HepG2 (cell line): ENCODE results near the gene RNF4. TPM values are rescaled to one million over a fixed set of nuclear protein-coding genes. Genes with fewer than 3 reads are reported as not detected.

Experiments used
- BORCS8-MEF2B ChIP-seq: sonication (generic); formaldehyde crosslinking; IDR thresholded peaks from 2 replicates; pipeline ENCODE4 v1.8.0; 2022; ENCODE audit warnings: mild to moderate bottlenecking, missing genetic modification reagents
- FOSL2 ChIP-seq: sonication (generic); formaldehyde crosslinking; IDR thresholded peaks from 2 replicates; pipeline ENCODE4 v1.4.0; 2020; ENCODE audit warnings: missing genetic modification reagents
- HNF4G ChIP-seq, 2 experiments: sonication (generic) in 1 of 2; formaldehyde crosslinking in 1 of 2; IDR thresholded peaks; 2 replicates each; pipeline versions ENCODE4 v1.4.0 to v1.6.1; 2011 to 2020; ENCODE audit warnings: borderline replicate concordance in 2 of 2, low read depth in 2 of 2, mild to moderate bottlenecking in 2 of 2, low read length in 1 of 2, missing genetic modification reagents in 1 of 2, moderate library complexity in 1 of 2
- IRX3 ChIP-seq: sonication (generic); formaldehyde crosslinking; IDR thresholded peaks from 2 replicates; pipeline ENCODE4 v1.8.1; 2023; ENCODE audit warnings: mild to moderate bottlenecking, low read depth, missing genetic modification reagents, borderline replicate concordance
- KLF15 ChIP-seq: sonication (generic); formaldehyde crosslinking; IDR thresholded peaks from 2 replicates; pipeline ENCODE4 v1.8.1; 2023; ENCODE audit warnings: borderline replicate concordance, mild to moderate bottlenecking, inconsistent platforms, missing genetic modification reagents, mixed read lengths
- MAX ChIP-seq: IDR thresholded peaks from 2 replicates; pipeline ENCODE4 v1.6.1; 2012; ENCODE audit warnings: inconsistent platforms
- PAX8 ChIP-seq: sonication (generic); formaldehyde crosslinking; IDR thresholded peaks from 2 replicates; pipeline ENCODE4 v1.8.0; 2022; ENCODE audit warnings: mild to moderate bottlenecking, missing genetic modification reagents, borderline replicate concordance
- REXO4 ChIP-seq: sonication (generic); formaldehyde crosslinking; IDR thresholded peaks from 2 replicates; pipeline ENCODE4 v1.8.0; 2022; ENCODE audit warnings: missing genetic modification reagents, mild to moderate bottlenecking, borderline replicate concordance
- TFDP2 ChIP-seq: sonication (generic); formaldehyde crosslinking; IDR thresholded peaks from 2 replicates; pipeline ENCODE4 v1.4.0; 2020; ENCODE audit warnings: missing genetic modification reagents
- U2AF1 ChIP-seq: fragments of 200-400 bp; formaldehyde crosslinking; optimal IDR thresholded peaks from 2 replicates; pipeline ENCODE3; 2017; ENCODE audit warnings: mild to moderate bottlenecking, low read depth, low read length
- ZFP82 ChIP-seq: sonication (generic); formaldehyde crosslinking; IDR thresholded peaks from 2 replicates; pipeline ENCODE4 v1.5.1; 2020; ENCODE audit warnings: mild to moderate bottlenecking, missing genetic modification reagents, borderline replicate concordance
- ZFX ChIP-seq: sonication (generic); formaldehyde crosslinking; IDR thresholded peaks from 2 replicates; pipeline ENCODE4 v1.4.0; 2020; ENCODE audit warnings: mild to moderate bottlenecking, low read depth, missing genetic modification reagents, moderate library complexity
- ZFYVE20 ChIP-seq: sonication (generic); formaldehyde crosslinking; IDR thresholded peaks from 2 replicates; pipeline ENCODE4 v1.8.0; 2023; ENCODE audit warnings: low read depth, mild to moderate bottlenecking, moderate library complexity, missing genetic modification reagents, borderline replicate concordance
- ZNF101 ChIP-seq: sonication (generic); formaldehyde crosslinking; IDR thresholded peaks from 2 replicates; pipeline ENCODE4 v1.4.0; 2020; ENCODE audit warnings: mild to moderate bottlenecking, low read depth, missing genetic modification reagents, borderline replicate concordance
- ZNF276 ChIP-seq: sonication (generic); formaldehyde crosslinking; IDR thresholded peaks from 2 replicates; pipeline ENCODE4 v1.4.0; 2020; ENCODE audit warnings: mild to moderate bottlenecking, low read depth, missing genetic modification reagents
- ZNF296 ChIP-seq: sonication (generic); formaldehyde crosslinking; conservative IDR thresholded peaks from 2 replicates; pipeline ENCODE4 v1.5.0; 2020; ENCODE audit warnings: mild to moderate bottlenecking, missing genetic modification reagents
- ZNF432 ChIP-seq: sonication (generic); formaldehyde crosslinking; IDR thresholded peaks from 2 replicates; pipeline ENCODE4 v1.5.0; 2020; ENCODE audit warnings: missing genetic modification reagents, mild to moderate bottlenecking, borderline replicate concordance
- ZNF766 ChIP-seq: sonication (generic); formaldehyde crosslinking; IDR thresholded peaks from 2 replicates; pipeline ENCODE4 v1.5.0; 2020; ENCODE audit warnings: missing genetic modification reagents, borderline replicate concordance
- ZNF772 ChIP-seq: sonication (generic); formaldehyde crosslinking; IDR thresholded peaks from 2 replicates; pipeline ENCODE4 v1.5.0; 2020; ENCODE audit warnings: mild to moderate bottlenecking, missing genetic modification reagents
- ZNF773 ChIP-seq: sonication (generic); formaldehyde crosslinking; IDR thresholded peaks from 2 replicates; pipeline ENCODE4 v1.4.0; 2020; ENCODE audit warnings: missing genetic modification reagents, borderline replicate concordance
- ZNF777 ChIP-seq: sonication (generic); formaldehyde crosslinking; IDR thresholded peaks from 2 replicates; pipeline ENCODE4 v1.4.0; 2020; ENCODE audit warnings: missing genetic modification reagents
- ZNF883 ChIP-seq: sonication (generic); formaldehyde crosslinking; IDR thresholded peaks from 2 replicates; pipeline ENCODE4 v1.5.1; 2020; ENCODE audit warnings: mild to moderate bottlenecking, missing genetic modification reagents; ENCODE audit errors: not compliant biosample characterization
- polyA plus RNA-seq, 8 experiments: library from polyadenylated mRNA; depleted of rRNA in 3 of 8; stranded (reverse) in 7 of 8; unstranded in 1 of 8; fragments of >200 nt; fragmentation: Illumina TruSeq in 4 of 8; extraction: Trizol in 4 of 8; gene quantifications; 2 replicates each; pipeline versions ENCODE4 v1.2.1 to v1.2.3, GENCODE V29; 2011 to 2016; ENCODE audit warnings: low read depth in 4 of 8, missing spikeins in 1 of 8, mixed read lengths in 1 of 8; ENCODE audit not compliant: insufficient read depth in 1 of 8
- total RNA-seq, 5 experiments: library from RNA; depleted of rRNA; stranded (reverse); fragments of >200 nt; fragmentation: Illumina TruSeq; extraction: Trizol; gene quantifications; 2 replicates each; pipeline ENCODE4 v1.2.3, GENCODE V29; 2016; ENCODE audit warnings: low read depth in 1 of 5
- TF ChIP-seq, protein P1 (sequence below): sonication (generic); formaldehyde crosslinking; IDR thresholded peaks from 2 replicates; pipeline ENCODE4 v1.4.0; 2020; ENCODE audit warnings: missing genetic modification reagents

RNF4 gene
- total and polyA plus RNA-seq, 2 of the 13 experiments (the other 11 are each of a cell fraction or from before 2014, with no cell fraction given): 38.1 to 45.1 TPM

DNA sequence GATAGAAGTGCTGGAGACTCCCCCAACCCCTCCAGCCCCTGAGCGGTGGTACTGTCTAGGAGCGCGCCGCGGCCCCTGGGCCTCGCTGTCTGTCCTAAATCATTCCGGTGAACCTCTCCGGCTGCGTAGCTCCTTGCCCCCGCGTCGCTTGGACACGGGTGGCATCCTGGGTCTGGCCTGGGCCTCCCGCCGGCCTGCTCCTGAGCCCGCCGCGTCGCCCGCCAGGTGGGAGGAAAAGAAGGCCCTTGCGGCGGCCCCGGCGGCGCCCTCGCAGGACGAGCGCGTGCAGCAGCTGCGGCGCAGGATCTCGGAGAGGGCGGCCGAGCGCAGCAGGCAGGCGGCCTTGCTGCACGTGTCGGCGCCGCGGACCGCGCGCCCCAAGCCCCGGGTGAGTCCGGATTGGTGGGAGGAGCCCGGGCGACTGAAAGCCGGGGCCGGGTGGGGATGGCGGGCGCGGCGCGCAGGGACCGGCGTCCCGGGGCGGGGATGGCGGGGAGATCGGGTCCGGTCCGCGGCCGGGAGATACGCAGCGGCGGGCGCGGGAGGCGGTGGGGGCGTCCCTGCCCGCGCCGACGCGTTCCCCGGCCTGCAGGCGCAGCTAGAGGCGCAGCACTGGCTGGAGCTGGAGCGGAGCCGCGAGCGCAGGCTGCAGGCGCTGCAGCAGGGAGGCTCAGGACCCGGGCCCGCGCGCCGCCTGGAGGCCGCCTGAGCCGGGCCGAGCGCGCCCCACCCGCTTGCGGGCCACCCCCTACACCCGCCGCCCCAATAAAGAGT is 6.5 kb upstream of the RNF4 start (continued):
- TF ChIP-seq U2AF1 (no peak), MAX (peak; percentile 96), REXO4 (peak; percentile 73; the same call in 1 of the 2 replicates), ZNF883 (peak; percentile 69), FOSL2 (CRISPR knock-in tag) (no peak), BORCS8-MEF2B (CRISPR knock-in tag) (peak; percentile 92), ZNF773 (CRISPR knock-in tag) (0 out of 2 replicates have a peak, but pooled peaks have one; percentile 83), ZFP82 (CRISPR knock-in tag) (peak; percentile 73; the same call in 1 of the 2 replicates), PAX8 (peak; percentile 83; the same call in 1 of the 2 replicates), ZNF766 (CRISPR knock-in tag) (peak; percentile 69; the same call in 1 of the 2 replicates), TFDP2 (CRISPR knock-in tag) (peak; percentile 86), KLF15 (CRISPR knock-in tag) (peak; percentile 85; the same call in 1 of the 2 replicates), ZNF101 (CRISPR knock-in tag) (0 out of 2 replicates have a peak, but pooled peaks have one; percentile 78), ZFX (peak; percentile 81), ZNF777 (CRISPR knock-in tag) (peak; percentile 80), ZFYVE20 (0 out of 2 replicates have a peak, but pooled peaks have one; percentile 58), ZNF276 (CRISPR knock-in tag) (0 out of 2 replicates have a peak, but pooled peaks have one; percentile 58), IRX3 (CRISPR knock-in tag) (peak; percentile 95), ZNF296 (CRISPR knock-in tag) (no peak), HNF4G (IDR thresholded peaks at IDR 0.05; ENCODE audit: borderline replicate concordance, low read depth, low read length) (no peak), HNF4G (CRISPR knock-in tag; IDR thresholded peaks at IDR 0.05; ENCODE audit: borderline replicate concordance, low read depth) (no peak), ZNF772 (CRISPR knock-in tag) (peak; percentile 31; the same call in 1 of the 2 replicates), ZNF432 (CRISPR knock-in tag) (0 out of 2 replicates have a peak, but pooled peaks have one; percentile 52)
- TF ChIP-seq, protein P1, sequence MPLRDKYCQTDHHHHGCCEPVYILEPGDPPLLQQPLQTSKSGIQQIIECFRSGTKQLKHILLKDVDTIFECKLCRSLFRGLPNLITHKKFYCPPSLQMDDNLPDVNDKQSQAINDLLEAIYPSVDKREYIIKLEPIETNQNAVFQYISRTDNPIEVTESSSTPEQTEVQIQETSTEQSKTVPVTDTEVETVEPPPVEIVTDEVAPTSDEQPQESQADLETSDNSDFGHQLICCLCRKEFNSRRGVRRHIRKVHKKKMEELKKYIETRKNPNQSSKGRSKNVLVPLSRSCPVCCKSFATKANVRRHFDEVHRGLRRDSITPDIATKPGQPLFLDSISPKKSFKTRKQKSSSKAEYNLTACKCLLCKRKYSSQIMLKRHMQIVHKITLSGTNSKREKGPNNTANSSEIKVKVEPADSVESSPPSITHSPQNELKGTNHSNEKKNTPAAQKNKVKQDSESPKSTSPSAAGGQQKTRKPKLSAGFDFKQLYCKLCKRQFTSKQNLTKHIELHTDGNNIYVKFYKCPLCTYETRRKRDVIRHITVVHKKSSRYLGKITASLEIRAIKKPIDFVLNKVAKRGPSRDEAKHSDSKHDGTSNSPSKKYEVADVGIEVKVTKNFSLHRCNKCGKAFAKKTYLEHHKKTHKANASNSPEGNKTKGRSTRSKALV (CRISPR knock-in tag): peak; percentile 91
